Stimulated activated CD8-positive, alpha-beta memory T cell treated with anti-CD3 and anti-CD28 coated beads, Interleukin-4, amount 100 ng/mL, for 48 hours (primary cell): Measurements from ENCODE around the gene PTPRD.

Experiments
- DNase-seq: peaks from one replicate; pipeline ENCODE4 v3.0.0-alpha.2; 2020

PTPRD gene

GRCh38 chr9:8877753-8878494, 1734.9 kb downstream of the PTPRD start:
- no peak for DNase-seq

GRCh38 chr9:8876303-8876702, 1736.5 kb downstream of the PTPRD start:
- DNase-seq, result no peak

GRCh38 chr9:8874482-8874881, 1738.3 kb downstream of the PTPRD start:
- no peak for DNase-seq

- no peak for DNase-seq
Measured at GRCh38 chr9:8872802-8873201, 1740.0 kb downstream of the PTPRD start.

- no peak for DNase-seq
Measured at GRCh38 chr9:8871796-8872445, 1740.9 kb downstream of the PTPRD start.

GRCh38 chr9:8871396-8871795, 1741.4 kb downstream of the PTPRD start:
- no peak for DNase-seq

- no peak for DNase-seq
Measured at GRCh38 chr9:8869812-8870211, 1743.0 kb downstream of the PTPRD start.

GRCh38 chr9:8868632-8869031, 1744.2 kb downstream of the PTPRD start:
- no peak for DNase-seq

- DNase-seq, result no peak
Measured at GRCh38 chr9:8867148-8867547, 1745.7 kb downstream of the PTPRD start.

GRCh38 chr9:8864545-8864896, 1748.3 kb downstream of the PTPRD start:
- DNase-seq, result no peak

- no peak for DNase-seq
Measured at GRCh38 chr9:8863886-8864544, 1748.8 kb downstream of the PTPRD start.

GRCh38 chr9:8863069-8863468, 1749.7 kb downstream of the PTPRD start:
- no peak for DNase-seq

- DNase-seq, result no peak
Measured at GRCh38 chr9:8860925-8861324, 1751.9 kb downstream of the PTPRD start.

GRCh38 chr9:8860086-8860485, 1752.7 kb downstream of the PTPRD start:
- DNase-seq, result no peak

- no peak for DNase-seq
Measured at GRCh38 chr9:8859416-8859815, 1753.4 kb downstream of the PTPRD start.

- no peak for DNase-seq
Measured at GRCh38 chr9:8858596-8859161, 1754.1 kb downstream of the PTPRD start.

- DNase-seq, result peak; percentile 36
Measured at GRCh38 chr9:8857926-8858595, 1754.7 kb downstream of the PTPRD start.

- no peak for DNase-seq
Measured at GRCh38 chr9:8857068-8857925, 1755.5 kb downstream of the PTPRD start.

- no peak for DNase-seq
Measured at GRCh38 chr9:8856396-8857067, 1756.3 kb downstream of the PTPRD start.

GRCh38 chr9:8855046-8855445, 1757.8 kb downstream of the PTPRD start:
- no peak for DNase-seq

GRCh38 chr9:8852301-8852864, 1760.4 kb downstream of the PTPRD start:
- DNase-seq, result no peak
